Measurements from ENCODE around the gene LRRC8A. TPM values are rescaled to one million over a fixed set of nuclear protein-coding genes. Genes with fewer than 3 reads are reported as not detected.

The LRRC8A gene
- total and polyA plus RNA-seq, 2 of the 8 experiments (the other 6 are each of a cell fraction or from before 2014, with no cell fraction given), result 103 to 111 TPM

DNA sequence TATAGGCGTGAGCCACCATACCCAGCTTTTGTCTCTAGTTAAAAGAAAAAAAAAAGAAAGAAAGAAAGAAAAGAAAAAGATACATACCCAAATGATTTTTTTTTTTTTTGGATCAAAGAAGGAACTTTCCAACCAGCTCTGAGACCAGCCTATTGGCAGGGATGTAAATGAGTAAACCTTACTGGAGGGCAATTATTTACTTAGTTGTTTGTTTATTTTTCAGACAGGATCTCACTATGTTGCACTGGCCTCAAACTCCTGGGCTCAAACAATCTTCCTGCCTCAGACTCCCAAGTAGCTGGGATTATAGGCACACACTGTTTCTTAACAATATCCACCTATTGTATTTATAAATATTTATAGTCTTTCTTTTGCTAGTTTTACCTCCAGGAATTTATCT, 41.4 kb upstream of the LRRC8A start (continued):
- no peak for TF ChIP-seq TBP (IDR thresholded peaks at IDR 0.05; ENCODE audit: low read depth, low read length)
